ENCODE results near the gene LAMP1. TPM values are rescaled to one million over a fixed set of nuclear protein-coding genes. Genes with fewer than 3 reads are reported as not detected.

LAMP1 gene
- total RNA-seq, 3 donors from 2014 or later (not counting 1 experiment from before 2014, with no cell fraction given), result 137 to 168 (median 159) TPM

DNA sequence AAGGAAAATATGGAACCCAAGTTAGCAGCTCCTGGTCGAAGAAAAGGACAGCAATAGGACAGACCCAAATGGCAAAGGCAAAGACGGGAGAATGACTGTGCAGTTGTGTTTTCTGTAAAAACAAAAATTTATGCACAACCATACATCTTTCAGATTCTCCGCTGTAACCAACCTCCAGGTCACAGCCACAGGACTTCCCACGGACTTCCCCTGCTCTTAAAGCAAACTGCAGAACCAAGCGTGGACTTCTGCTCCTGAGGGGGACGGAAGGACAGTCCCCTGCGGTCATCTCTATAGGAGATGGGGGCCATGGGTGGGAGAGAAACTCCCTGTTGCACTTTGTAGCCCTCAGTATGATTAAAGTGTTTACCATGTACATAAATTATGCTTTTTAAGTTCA lies 64.4 kb downstream of the LAMP1 start:
- peaks cover 17% of the 10 kb centered on the region for H3K27me3 ChIP-seq (ENCODE audit: control insufficient read depth, insufficient read depth, low read length)
- WGBS (ENCODE audit: insufficient coverage), result 6% methylated on average over 7 of the region's 7 CpGs

DNA sequence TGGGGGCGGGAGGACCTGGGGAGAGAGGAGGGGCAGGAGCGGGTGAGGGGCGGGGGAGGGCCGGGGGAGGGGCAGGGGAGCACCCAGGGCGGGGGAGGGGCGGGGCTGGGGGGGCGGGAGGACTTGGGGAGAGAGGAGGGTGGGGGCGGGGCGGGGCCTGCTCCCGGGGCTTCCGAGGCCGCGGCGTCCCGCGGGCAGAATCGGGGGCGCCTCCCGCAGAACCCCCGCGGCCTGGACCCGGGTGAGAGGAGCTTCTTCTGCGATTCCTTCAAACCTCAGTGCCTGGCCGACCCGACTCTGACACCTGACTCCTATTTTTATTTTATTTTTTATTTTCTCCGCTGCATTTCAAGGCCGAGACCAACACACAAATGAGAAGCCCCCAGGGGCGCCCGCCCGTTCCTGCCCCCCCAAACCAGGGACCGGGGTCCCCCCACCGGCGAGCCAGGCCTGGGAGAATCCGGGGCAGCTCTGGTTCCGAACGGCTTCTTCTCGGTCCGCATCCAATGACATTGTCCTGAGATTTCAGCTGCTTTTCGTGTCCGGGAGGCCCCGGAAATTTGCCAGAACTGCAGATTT lies 67.4 kb downstream of the LAMP1 start:
- intact Hi-C loops (cut with micrococcal nuclease), result no loop called here
- H3K36me3 Mint-ChIP-seq, result no peaks in the 10 kb centered on the region

More for the DNA sequence above, 64.4 kb downstream of the LAMP1 start:
- ATAC-seq (peak in 1 of 3 donors; percentile 26), DNase-seq (peak in 1 of 2 donors; percentile 14)
- H3K4me1 ChIP-seq (ENCODE audit: control insufficient read depth, insufficient read depth, low read length), result peaks cover 12% of the 10 kb centered on the region
- intact Hi-C loops (cut with micrococcal nuclease), result no loop called here
- Mint-ChIP-seq H3K27me3 (ENCODE audit: low read depth in 2 of 2) (peaks cover 23 to 38% of the 10 kb centered on the region in 2 donors), H3K4me1 (no peaks in the 10 kb centered on the region), H3K4me3 (no peak overlapping the region), H3K27ac (no peak overlapping the region), H3K9me3 (no peaks in the 10 kb centered on the region), H3K36me3 (no peaks in the 10 kb centered on the region)
- H3K9me3 ChIP-seq (ENCODE audit: control insufficient read depth, insufficient read depth, low read length), result no peaks in the 10 kb centered on the region
- no peak overlapping the region for H3K4me3 ChIP-seq (ENCODE audit: low read length)
- TF ChIP-seq, protein P1, sequence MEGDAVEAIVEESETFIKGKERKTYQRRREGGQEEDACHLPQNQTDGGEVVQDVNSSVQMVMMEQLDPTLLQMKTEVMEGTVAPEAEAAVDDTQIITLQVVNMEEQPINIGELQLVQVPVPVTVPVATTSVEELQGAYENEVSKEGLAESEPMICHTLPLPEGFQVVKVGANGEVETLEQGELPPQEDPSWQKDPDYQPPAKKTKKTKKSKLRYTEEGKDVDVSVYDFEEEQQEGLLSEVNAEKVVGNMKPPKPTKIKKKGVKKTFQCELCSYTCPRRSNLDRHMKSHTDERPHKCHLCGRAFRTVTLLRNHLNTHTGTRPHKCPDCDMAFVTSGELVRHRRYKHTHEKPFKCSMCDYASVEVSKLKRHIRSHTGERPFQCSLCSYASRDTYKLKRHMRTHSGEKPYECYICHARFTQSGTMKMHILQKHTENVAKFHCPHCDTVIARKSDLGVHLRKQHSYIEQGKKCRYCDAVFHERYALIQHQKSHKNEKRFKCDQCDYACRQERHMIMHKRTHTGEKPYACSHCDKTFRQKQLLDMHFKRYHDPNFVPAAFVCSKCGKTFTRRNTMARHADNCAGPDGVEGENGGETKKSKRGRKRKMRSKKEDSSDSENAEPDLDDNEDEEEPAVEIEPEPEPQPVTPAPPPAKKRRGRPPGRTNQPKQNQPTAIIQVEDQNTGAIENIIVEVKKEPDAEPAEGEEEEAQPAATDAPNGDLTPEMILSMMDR (IDR thresholded peaks at IDR 0.05), result no peak
- H3K36me3 ChIP-seq (ENCODE audit: control insufficient read depth, insufficient read depth, low read length), result no peaks in the 10 kb centered on the region
- H3K27ac ChIP-seq (ENCODE audit: low read length), result no peak overlapping the region

DNA sequence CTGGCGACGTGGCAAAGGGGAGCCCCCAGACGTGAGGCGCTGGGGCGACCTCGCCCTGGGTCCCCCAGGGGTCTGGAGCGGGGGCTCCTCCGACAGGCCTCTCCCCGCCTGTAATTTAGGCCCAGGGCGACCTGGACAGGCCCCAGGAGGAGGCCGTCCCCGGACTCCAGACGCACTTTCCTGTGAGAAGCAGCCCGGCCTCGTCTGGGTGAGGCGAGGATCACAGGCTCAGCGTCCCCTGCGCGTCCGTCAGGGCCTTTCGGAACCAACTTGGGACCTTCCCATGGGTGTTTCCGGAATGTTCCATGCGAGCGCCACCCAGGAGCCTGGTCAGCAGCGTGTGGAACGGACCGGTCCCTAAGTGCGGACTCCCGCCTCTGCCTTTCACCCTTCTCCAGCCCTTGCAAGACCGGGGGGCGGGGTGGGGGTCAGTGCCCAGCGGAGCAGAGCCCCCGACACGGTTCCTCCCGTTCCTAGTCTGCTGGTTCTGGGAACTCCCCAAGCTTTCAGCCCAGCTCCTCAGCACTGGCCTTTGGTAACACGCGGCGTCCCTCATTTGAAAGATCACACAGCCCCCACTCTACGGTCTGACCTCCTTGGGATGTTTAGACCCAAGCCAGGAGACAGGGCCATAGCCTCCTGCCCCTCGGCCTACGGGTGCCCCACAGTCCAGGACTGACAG lies 68.0 kb downstream of the LAMP1 start:
- Mint-ChIP-seq H3K27ac (no peak overlapping the region), H3K4me1 (no peaks in the 10 kb centered on the region), H3K4me3 (peak overlapping the region; percentile 74), H3K27me3 (ENCODE audit: low read depth in 2 of 2) (peaks cover 17 to 22% of the 10 kb centered on the region in 2 donors), H3K36me3 (no peaks in the 10 kb centered on the region), H3K9me3 (no peaks in the 10 kb centered on the region)
- Histone ChIP-seq H3K27ac (ENCODE audit: low read length) (no peak overlapping the region), H3K9me3 (ENCODE audit: control insufficient read depth, insufficient read depth, low read length) (no peaks in the 10 kb centered on the region), H3K4me1 (ENCODE audit: control insufficient read depth, insufficient read depth, low read length) (peaks cover 12% of the 10 kb centered on the region), H3K27me3 (ENCODE audit: control insufficient read depth, insufficient read depth, low read length) (peaks cover 17% of the 10 kb centered on the region), H3K4me3 (ENCODE audit: low read length) (no peak overlapping the region), H3K36me3 (ENCODE audit: control insufficient read depth, insufficient read depth, low read length) (no peaks in the 10 kb centered on the region)
- WGBS (ENCODE audit: insufficient coverage), result 90% methylated on average over 41 of the region's 41 CpGs
- TF ChIP-seq, protein P1 (IDR thresholded peaks at IDR 0.05), result no peak
- DNase-seq, result no peak
- no peak for ATAC-seq
- intact Hi-C loops (cut with micrococcal nuclease), result no loop called here

More for the DNA sequence above, 67.4 kb downstream of the LAMP1 start:
- H3K4me1 ChIP-seq (ENCODE audit: control insufficient read depth, insufficient read depth, low read length), result peaks cover 12% of the 10 kb centered on the region
- Mint-ChIP-seq H3K27me3 (ENCODE audit: low read depth in 2 of 2) (peaks cover 20 to 29% of the 10 kb centered on the region in 2 donors), H3K4me3 (peak overlapping the region; percentile 37), H3K9me3 (no peaks in the 10 kb centered on the region), H3K4me1 (no peaks in the 10 kb centered on the region), H3K27ac (no peak overlapping the region)
- H3K4me3 ChIP-seq (ENCODE audit: low read length), result no peak overlapping the region
- H3K36me3 ChIP-seq (ENCODE audit: control insufficient read depth, insufficient read depth, low read length), result no peaks in the 10 kb centered on the region
- DNase-seq (no peak), ATAC-seq (no peak)
- 28% methylated on average over 34 of the region's 41 CpGs for WGBS (ENCODE audit: insufficient coverage)
- H3K27me3 ChIP-seq (ENCODE audit: control insufficient read depth, insufficient read depth, low read length), result peaks cover 17% of the 10 kb centered on the region
- H3K9me3 ChIP-seq (ENCODE audit: control insufficient read depth, insufficient read depth, low read length), result no peaks in the 10 kb centered on the region
- TF ChIP-seq, protein P1 (IDR thresholded peaks at IDR 0.05), result no peak
- H3K27ac ChIP-seq (ENCODE audit: low read length), result no peak overlapping the region

Data from natural killer cell (primary cell).